NCI-H1048 (cell line): Measurements from ENCODE around the gene DGKG.

ENCODE experiments used
- DNase-seq: peaks from one replicate; lab custom pipeline; 2025; lab: John Stamatoyannopoulos, UW

Gene DGKG

DNA sequence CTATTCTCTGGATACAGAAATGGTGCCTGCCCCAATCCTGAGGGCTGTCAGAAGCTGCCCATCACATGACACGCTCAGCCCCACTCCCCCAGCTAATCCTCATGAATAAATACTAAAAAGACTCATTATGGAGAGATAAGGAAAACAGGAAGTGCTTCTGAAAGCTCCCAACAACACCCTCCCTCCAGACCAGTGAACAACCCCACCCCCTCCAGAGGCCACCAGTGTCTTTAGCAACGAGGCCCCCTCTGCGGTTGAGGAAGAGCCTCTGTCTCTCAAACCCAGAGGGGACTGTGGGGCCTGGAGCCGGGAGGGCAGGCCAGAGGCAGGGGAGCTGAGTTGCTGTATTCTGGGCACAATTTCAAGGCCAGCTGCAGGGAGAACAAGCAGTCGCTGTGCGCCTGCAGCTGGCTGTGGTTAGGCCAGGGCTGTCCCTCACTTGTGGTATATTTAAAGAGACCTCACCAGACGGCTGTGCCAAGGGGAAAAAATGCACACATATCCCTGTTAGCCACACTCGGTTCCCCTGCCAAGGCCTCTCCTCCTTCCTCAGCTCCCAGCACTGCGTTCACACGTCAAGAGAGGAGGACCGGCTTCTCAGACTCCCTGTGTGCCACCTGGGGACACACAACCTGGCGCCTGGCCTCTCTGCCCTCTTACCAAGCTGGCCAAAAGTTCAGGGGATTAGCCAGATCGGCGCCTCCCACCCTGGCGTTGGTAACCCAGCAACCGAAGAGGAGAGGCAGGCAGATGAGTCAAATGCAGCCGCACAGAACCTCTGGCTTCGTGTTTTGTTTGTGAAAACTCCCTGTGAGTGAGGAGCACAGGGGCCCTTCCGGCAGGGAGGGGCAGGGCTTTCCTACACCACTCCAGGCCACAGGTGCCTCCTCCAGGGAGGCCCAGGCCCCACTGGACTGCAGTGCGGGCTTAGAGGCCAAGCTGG is 152.0 kb downstream of the DGKG start:
- peak; percentile 8 for DNase-seq

GRCh38 chr3:186208296-186208989 is 153.6 kb downstream of the DGKG start:
- DNase-seq, result no peak

DNA sequence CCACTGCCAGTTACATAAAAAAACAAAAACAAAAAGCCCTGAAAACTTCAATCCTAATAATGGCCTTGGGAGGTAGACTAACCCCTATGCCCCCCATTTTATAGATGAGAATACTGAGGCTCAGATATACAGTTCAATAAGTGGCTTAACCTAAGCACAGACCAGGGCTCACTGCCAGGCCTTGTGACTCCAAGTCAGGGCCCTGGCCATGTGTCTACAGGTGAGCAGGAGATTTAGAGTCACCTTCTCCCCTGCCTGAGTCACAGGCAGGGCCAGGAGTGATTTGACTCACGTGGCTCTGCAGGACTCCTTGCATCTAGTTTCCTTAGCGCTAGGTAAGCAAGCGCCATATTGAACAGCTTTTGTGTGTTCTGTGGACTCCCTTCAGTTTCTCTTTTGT is 154.5 kb downstream of the DGKG start:
- DNase-seq, result no peak

- DNase-seq, result no peak
These were observed 161.3 kb downstream of the DGKG start for GRCh38 chr3:186200726-186201125.

- no peak for DNase-seq
These were observed 163.6 kb downstream of the DGKG start for GRCh38 chr3:186198442-186198841.

- no peak for DNase-seq
These were observed 167.6 kb downstream of the DGKG start for GRCh38 chr3:186194451-186194811.

DNA sequence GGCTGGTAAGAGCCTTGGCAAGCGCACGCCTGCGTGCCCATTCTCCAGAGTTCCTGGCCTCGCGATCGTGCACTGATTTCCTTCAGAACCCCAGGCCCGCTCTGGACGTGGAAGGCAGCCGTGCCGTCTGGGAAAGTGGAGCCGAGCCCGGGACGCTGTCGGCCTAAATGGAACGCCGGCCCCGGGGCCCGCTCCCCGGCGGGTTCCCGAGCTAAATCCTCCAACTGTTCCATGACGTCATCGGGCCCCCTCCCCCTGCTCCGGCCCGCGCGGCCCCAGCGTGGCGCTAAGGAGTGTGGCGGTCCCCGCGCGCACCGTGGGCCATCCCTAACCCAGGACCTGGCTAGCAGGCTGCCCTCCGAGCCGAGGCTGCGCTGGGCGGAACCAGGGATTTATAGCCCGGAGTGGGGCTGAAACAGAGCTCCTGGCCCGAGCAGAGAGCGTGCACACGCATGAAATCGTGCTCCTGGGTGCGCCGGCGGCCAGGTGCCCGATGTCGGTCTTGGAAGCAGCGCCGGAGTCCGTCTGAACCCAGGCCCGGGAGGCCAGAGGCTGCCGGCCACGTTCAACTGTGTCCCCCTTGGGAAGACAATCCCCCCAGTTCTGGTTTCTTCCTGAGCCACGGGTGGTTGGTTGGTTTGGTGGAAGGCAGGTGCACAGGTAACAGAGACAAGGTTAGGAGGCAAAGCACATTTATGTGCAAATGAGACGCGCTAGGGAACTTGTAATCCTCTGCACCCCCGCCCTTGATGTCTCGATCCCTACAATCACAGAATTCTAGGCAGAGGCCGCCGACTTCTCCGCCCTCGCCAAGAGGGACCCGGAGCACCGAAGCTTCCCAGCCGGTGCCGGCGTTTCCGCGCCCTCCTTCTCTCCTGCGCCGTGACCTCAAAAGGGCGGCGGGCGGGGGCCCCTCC is 168.2 kb downstream of the DGKG start:
- no peak for DNase-seq

DNA sequence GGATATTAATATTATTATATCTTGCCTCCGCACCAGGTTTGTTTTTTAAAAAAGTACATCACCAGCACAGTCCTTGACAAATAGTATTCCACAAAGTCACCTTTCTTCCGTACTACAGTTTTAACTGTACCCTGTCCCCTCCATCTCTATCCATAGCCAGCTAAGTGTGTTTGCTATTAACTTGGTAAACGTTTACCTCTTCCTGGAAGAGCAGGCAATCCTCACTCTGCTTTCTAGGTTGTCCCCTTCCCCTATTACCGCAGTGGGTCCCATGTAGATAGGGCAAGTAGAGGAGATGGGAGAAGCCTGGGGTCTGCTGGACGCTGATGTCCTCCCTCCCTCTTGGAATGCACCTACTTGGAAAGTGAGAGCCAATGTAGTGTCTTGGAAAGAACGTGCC is 169.2 kb downstream of the DGKG start:
- no peak for DNase-seq

DNA sequence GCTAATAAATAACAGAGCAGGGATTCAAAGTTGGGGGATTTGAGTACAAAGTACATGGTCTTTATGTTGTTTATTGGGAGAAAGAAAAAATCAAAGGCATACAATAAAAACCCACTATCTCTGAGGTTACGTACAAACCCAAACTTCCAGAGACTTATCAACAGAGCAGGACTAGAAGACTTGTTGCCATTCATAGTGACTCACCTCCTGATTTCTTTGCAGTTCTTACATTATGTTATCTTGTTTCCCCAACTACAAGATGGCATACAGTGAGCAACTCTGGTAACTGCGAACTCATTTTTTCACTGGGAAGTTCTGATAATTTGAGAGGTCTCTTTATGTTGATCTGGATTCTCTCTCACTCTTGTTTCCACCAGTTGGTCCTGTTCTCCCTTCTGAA is 172.5 kb downstream of the DGKG start:
- no peak for DNase-seq

- no peak for DNase-seq
These were observed 174.4 kb downstream of the DGKG start for GRCh38 chr3:186187401-186188275.

DNA sequence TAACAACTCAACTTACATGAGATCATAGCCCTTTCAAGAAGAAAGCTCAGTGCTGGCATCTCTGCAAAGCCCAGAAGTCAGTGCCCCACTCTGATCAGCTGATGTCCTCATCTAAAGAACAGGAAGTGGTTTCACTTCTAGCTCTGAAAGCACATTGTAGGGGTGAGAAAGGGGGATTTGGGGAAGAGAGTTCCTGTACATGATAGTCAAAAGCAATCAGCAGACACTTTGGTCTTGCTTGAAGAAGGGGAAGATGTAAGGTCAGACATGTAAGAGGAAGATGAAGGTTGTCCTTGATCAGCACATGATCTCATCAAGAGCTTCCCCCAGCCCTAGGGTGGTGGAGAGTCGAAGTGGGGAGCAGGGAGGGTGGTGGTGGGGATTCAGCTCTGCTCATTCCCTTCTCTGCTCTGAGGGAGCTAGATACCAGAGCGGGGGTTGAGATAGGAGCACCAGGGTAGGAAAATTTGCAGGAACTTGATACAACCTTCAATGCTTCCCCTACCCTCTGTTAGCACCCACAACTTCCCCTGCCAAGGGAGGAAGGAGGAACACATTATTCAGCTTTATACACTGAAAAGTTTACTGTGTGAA is 176.7 kb downstream of the DGKG start:
- DNase-seq, result no peak

DNA sequence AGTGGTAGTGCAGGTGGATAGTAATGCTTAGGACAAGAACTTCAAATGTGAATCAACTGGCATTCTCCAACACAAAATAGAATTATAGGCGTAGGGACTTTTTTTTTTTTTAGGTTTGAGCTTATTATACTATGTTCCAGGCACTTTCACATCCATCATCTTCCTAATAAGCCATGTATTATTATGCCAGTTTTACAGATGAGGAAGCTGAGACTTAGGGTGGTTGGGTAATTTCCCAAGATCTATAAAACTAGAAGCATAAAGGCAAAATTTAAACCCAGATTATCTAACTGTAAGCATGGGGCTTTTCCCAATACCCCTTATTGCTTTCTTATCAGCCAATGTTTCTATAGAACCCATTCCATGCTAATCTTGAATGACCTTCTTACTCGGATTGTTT is 178.0 kb downstream of the DGKG start:
- DNase-seq, result no peak

GRCh38 chr3:186182850-186183249 is 179.2 kb downstream of the DGKG start:
- no peak for DNase-seq

DNA sequence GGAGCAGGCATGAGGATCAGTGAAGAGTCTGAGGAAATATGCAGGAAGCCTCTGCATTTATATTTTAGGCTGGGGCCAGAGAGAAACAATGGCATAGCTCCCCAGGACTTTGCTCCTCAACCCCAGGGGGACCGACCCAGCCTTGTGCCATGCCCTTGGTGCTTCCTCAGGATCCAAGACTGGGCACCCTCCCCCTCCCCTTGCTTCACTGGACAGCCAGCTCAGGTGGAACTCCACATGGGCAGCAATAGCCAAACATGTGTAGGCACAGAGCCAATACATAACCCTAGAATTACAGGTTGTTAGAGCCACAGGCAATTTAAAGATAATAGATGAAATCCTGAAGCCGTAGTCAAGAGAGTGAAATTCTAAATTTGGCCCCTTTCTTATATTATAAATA is 180.1 kb downstream of the DGKG start:
- no peak for DNase-seq

DNA sequence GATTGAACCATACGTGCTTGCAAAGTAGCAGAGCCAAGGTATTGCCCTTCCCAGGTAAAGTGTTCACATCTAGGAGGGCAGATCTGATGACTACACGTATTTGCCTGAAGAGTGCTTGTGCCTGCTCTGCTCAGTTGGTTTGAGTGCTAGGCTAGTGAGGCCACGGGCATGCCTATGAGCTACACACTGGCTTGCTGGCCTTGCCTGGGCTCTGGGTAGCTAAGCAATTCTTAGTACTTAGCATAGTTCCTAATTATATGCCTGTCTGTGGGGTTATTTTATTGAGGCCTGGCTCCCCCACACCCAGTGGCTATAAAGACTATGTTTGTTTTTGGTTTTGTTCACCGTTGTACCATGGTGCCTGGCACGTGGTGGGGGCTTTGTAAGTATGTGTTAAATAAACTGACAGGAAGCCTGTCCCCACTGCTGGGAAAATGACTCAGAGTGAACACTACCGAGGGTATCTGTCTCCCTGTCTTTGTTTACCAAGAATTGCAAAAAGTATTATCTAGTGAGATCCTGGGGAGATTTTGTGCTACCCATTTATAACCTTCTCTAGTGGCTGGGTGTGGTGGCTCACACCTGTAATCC is 181.0 kb downstream of the DGKG start:
- DNase-seq, result no peak

GRCh38 chr3:186180151-186180550 is 181.9 kb downstream of the DGKG start:
- no peak for DNase-seq

- no peak for DNase-seq
These were observed 183.6 kb downstream of the DGKG start for GRCh38 chr3:186178412-186178811.

GRCh38 chr3:186176373-186176990 is 185.6 kb downstream of the DGKG start:
- DNase-seq, result no peak

DNA sequence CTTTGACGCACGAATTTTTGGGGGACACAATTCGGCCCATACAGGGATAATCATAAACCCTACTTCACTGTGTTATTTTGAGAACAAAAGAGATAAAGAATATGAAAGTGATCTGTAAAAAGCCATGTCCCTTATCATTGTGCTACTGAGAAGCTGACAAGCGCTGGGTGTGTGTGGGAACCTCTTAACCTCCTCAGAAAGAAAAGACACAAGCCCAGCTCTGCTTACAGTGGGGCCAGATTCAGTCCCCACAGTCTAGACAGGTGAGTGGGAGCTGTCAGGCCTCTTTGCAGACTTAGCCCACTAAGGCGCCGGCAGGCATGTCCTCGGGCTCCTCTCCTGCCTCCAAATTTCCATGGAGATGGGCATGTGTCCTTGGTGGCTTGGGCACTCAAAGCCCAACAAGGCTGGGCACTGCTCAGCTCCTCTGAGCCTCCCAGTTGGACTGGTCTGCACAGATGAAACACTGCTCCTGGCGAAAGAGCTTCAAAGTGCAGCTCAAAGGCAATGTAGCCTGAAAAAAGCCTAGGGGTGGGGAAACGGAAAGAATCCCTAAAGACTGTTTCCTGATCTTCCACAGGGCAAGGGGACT is 188.7 kb downstream of the DGKG start:
- no peak for DNase-seq

DNA sequence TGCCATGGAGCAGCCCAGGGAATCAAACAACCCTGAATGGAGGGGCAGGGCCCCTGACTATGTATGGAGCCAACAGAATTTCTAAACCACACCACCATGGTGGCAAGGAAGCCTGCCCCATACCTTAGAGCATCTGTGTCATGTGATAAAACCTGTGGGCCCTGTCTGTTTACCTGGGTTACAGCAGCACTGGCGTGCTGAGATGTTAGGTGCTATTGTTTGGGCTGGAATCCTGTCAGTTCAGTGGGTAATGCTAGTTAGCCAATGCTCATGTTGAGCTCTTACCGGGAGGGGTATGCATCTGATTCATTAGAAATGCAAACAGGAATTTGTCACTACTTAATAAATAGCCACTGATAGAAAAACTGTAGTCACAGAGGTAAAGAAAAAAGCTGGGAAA is 189.7 kb downstream of the DGKG start:
- DNase-seq, result no peak
